ENCODE results near the gene SEC62. TPM values are rescaled to one million over a fixed set of nuclear protein-coding genes. Genes with fewer than 3 reads are reported as not detected.

Gene SEC62
- total RNA-seq, 1 donor from 2014 or later = 157 TPM

GRCh38 chr3:169969174-169970095 is 2.8 kb downstream of the SEC62 start:
- Histone ChIP-seq H3K4me1 (peaks cover 41% of the 10 kb centered on the region), H3K9me3 (no peaks in the 10 kb centered on the region), H3K36me3 (peaks cover 13% of the 10 kb centered on the region), H3K27me3 (no peaks in the 10 kb centered on the region), H3K27ac (no peak overlapping the region), H3K4me3 (no peak overlapping the region)
- intact Hi-C loops (cut with DNase I) = no loop called here
- no peak for DNase-seq
- no peak for TF ChIP-seq CTCF (IDR thresholded peaks at IDR 0.05)
- no peak for ATAC-seq

- H3K27ac ChIP-seq = no peak overlapping the region
- H3K4me1 ChIP-seq = peaks cover 39% of the 10 kb centered on the region
- H3K27me3 ChIP-seq = no peaks in the 10 kb centered on the region
- H3K36me3 ChIP-seq = peaks cover 24% of the 10 kb centered on the region
- DNase-seq (no peak), ATAC-seq (no peak)
- H3K4me3 ChIP-seq = no peak overlapping the region
- intact Hi-C loops (cut with DNase I) = no loop called here
- no peaks in the 10 kb centered on the region for H3K9me3 ChIP-seq
- no peak for TF ChIP-seq CTCF (IDR thresholded peaks at IDR 0.05)
These were observed 4.2 kb downstream of the SEC62 start for GRCh38 chr3:169970847-169971246.

GRCh38 chr3:169971522-169971921 is 4.9 kb downstream of the SEC62 start:
- no peak for ATAC-seq
- DNase-seq = no peak
- no peak for TF ChIP-seq CTCF (IDR thresholded peaks at IDR 0.05)
- intact Hi-C loops (cut with DNase I) = no loop called here
- Histone ChIP-seq H3K9me3 (no peaks in the 10 kb centered on the region), H3K27ac (no peak overlapping the region), H3K27me3 (no peaks in the 10 kb centered on the region), H3K4me1 (peaks cover 35% of the 10 kb centered on the region), H3K36me3 (peaks cover 31% of the 10 kb centered on the region), H3K4me3 (no peak overlapping the region)

- Histone ChIP-seq H3K27me3 (no peaks in the 10 kb centered on the region), H3K9me3 (no peaks in the 10 kb centered on the region), H3K4me3 (no peak overlapping the region), H3K36me3 (peaks cover 99% of the 10 kb centered on the region), H3K4me1 (no peaks in the 10 kb centered on the region), H3K27ac (no peak overlapping the region)
- ATAC-seq (no peak), DNase-seq (no peak)
- TF ChIP-seq CTCF (IDR thresholded peaks at IDR 0.05) = no peak
- intact Hi-C loops (cut with DNase I) = no loop called here
These were observed 13.4 kb downstream of the SEC62 start for GRCh38 chr3:169980055-169980454.

GRCh38 chr3:169984292-169984691 is 17.7 kb downstream of the SEC62 start:
- Histone ChIP-seq H3K4me1 (no peaks in the 10 kb centered on the region), H3K4me3 (no peak overlapping the region)
- no peak for DNase-seq

More at GRCh38 chr3:169984292-169984691, 17.7 kb downstream of the SEC62 start:
- Histone ChIP-seq H3K9me3 (no peaks in the 10 kb centered on the region), H3K27me3 (no peaks in the 10 kb centered on the region), H3K36me3 (peaks cover 99% of the 10 kb centered on the region), H3K27ac (no peak overlapping the region)
- no peak for TF ChIP-seq CTCF (IDR thresholded peaks at IDR 0.05)
- intact Hi-C loops (cut with DNase I) = no loop called here
- no peak for ATAC-seq
